Activated CD8-positive, alpha-beta memory T cell treated with anti-CD3 and anti-CD28 coated beads, Interleukin-2, amount 10 ng/mL, durations not matched to agents 7 days and 5 days (primary cell): ENCODE measurements around the gene MAD2L2. TPM values are rescaled to one million over a fixed set of nuclear protein-coding genes. Genes with fewer than 3 reads are reported as not detected.

Experiments used
- ATAC-seq: fragments of 150-1000 bp; cut with Tn5 transposase; one replicate; pipeline ENCODE4 v1.10.0; 2021; ENCODE audit warnings: moderate library complexity
- CTCF ChIA-PET: fragments of 350-600 bp; sonication (Branson Sonifier 250); formaldehyde crosslinking; loops from one replicate; lab custom pipeline; 2021; ENCODE audit warnings: antibody characterized with exemption; lab: Charles Lee
- DNase-seq: peaks from one replicate; pipeline ENCODE4 v3.0.0-alpha.2; 2020
- H3K27ac Mint-ChIP-seq: one replicate; pipeline ENCODE4 v1.8.0; 2021; ENCODE audit warnings: mild to moderate bottlenecking, mixed read lengths
- H3K27me3 Mint-ChIP-seq: one replicate; pipeline ENCODE4 v1.8.0; 2021; ENCODE audit warnings: mixed read lengths
- H3K36me3 Mint-ChIP-seq: one replicate; pipeline ENCODE4 v1.8.0; 2021; ENCODE audit warnings: mild to moderate bottlenecking, mixed read lengths
- H3K4me1 Mint-ChIP-seq: one replicate; pipeline ENCODE4 v1.8.0; 2021; ENCODE audit warnings: mixed read lengths
- H3K4me3 Mint-ChIP-seq: one replicate; pipeline ENCODE4 v1.8.0; 2021; ENCODE audit warnings: mild to moderate bottlenecking, moderate library complexity, mixed read lengths
- H3K9me3 Mint-ChIP-seq: one replicate; pipeline ENCODE4 v1.8.0; 2022; ENCODE audit warnings: low read depth, mixed read lengths
- total RNA-seq, 2 experiments: library from RNA; stranded (reverse); gene quantifications; one replicate each; pipeline ENCODE4 v1.2.3, GENCODE V29; 2021

The MAD2L2 gene
- total RNA-seq, 2 experiments from 2014 or later: 85.4 to 94.8 TPM

DNA sequence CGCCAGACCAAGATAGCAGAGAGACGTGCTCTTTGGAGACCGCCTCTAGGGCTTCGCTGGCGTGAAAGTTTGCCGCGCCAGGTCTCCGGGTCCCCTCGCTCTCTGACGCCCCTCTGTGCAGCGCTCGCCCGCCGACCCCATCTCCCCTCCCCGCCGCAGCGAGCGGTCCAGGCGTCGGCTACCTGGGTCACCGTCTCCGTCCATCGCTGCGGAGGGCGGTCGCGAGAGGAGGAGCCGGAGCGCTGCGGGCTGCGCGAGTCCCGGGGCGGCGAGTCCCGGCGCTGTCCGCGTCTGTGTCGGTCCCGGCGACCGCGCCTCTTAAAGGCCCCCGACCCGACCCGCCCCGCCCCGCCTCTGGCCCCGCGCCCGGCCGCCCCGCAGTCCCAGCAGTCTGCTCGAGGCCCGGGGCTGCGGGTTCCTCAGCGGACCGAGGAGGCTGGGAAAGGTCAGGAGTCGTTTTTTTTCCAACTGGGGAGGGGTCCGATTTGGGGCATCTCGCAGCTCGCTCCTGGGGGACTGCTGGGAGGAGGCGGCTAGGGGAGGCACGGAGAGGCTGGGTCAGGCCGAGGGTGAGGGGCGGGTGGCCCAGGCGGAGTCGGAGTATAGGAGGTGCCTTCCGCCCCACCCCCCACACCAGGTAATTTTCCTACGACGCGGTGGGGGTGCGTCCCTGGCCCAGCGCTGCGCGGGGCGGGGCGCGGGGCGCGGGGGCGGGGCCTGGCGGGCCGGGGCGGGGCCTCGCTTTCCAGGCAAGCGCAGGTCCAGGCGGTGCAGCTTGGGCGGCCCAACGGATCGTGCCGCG is 26.6 kb downstream of the MAD2L2 start, which contains the start of the genes FBXO2 and FBXO44:
FBXO2 (minus strand) TSS at position 293 of the 802 bp plus-strand sequence; CDS start at position 204, 89 bp downstream.
FBXO44 (plus strand) TSS at position 741 of the 802 bp plus-strand sequence. CDS start 959 bp downstream, outside the sequence.
- ATAC-seq (peak; percentile 79), DNase-seq (peak; percentile 61)
- Mint-ChIP-seq H3K27ac (no peak within 1 kb of the TSS), H3K36me3 (peaks cover 7% of the 10 kb centered on the region), H3K9me3 (no peaks in the 10 kb centered on the region), H3K4me1 (peaks cover 27% of the 10 kb centered on the region), H3K4me3 (peak within 1 kb of the TSS; percentile 63), H3K27me3 (peaks cover 3% of the 10 kb centered on the region)
- CTCF ChIA-PET: interaction anchor here (2.3 to 9.6 kb wide), 4 partner anchors 10 to 69 kb away, joined by 13 to 214 read pairs (median 64); partner anchors contain the start of gene FBXO6

DNA sequence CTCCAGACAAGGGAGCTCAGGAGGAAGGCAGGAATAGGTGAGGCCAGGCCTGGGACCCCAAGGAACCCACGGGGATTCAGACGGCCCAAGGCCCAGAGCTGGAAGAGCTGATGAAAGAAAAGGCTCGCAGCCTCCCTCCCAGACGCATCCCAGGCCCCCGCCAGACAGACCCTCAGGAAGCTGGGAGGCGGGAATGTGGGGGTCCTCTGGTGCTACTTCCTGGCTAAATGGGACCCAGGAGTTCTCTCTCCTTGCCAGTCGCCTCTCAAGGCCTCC is 27.1 kb downstream of the MAD2L2 start:
- no peak overlapping the region for H3K4me3 Mint-ChIP-seq
- no peak for ATAC-seq
- H3K4me1 Mint-ChIP-seq: peaks cover 31% of the 10 kb centered on the region
- H3K27me3 Mint-ChIP-seq: peaks cover 3% of the 10 kb centered on the region
- peaks cover 7% of the 10 kb centered on the region for H3K36me3 Mint-ChIP-seq
- no peaks in the 10 kb centered on the region for H3K9me3 Mint-ChIP-seq
- CTCF ChIA-PET: interaction anchor here (0.5 to 9.6 kb wide), 4 partner anchors 11 to 69 kb away, joined by 3 to 214 read pairs (median 62); partner anchors contain the start of gene FBXO6
- no peak overlapping the region for H3K27ac Mint-ChIP-seq
- no peak for DNase-seq

DNA sequence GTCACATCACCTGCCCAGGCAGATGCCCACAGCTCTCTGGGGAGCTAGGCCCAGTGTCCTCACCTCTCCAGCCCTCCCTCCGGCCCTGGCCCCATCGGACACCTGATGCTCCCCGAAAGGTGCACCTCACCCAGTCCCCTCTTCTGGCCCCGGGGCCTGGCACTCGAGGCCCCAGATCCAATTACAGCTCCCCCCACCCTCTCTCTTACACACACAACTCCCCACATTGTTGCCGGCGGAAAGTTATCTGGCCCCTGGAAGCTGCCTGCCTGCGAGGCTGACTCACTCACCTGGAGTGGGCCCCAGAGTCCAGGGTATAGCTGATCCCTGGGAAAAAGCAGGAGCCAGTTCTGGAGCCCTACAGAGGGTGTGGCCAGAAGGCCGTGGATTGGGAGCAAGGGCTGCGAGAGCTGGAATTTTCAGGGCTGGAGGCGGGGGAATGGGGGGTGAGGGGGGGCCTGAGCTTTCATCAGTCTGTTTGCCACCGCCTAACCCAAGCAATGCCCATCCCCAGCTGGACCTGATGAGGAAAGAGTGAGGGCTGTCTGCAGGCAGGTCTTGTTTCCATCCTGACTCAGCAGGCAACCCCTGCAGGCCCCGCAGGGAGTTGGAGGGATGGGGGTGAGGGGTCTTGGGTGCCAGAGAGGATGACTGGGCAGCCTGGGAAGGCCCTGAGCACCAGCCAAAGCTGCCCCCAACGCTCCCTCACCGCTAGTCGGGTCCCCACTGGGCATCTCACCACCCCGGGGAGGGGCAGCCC is 27.7 kb downstream of the MAD2L2 start:
- peak overlapping the region; percentile 27 for H3K4me3 Mint-ChIP-seq
- ATAC-seq: no peak
- CTCF ChIA-PET: interaction anchor here (0.5 to 9.6 kb wide), 5 partner anchors 11 to 153 kb away, joined by 3 to 214 read pairs (median 13); partner anchors contain the start of genes CLCN6 and FBXO6
- no peak for DNase-seq
- H3K36me3 Mint-ChIP-seq: peaks cover 7% of the 10 kb centered on the region
- no peaks in the 10 kb centered on the region for H3K9me3 Mint-ChIP-seq
- no peak overlapping the region for H3K27ac Mint-ChIP-seq
- H3K27me3 Mint-ChIP-seq: peaks cover 3% of the 10 kb centered on the region
- H3K4me1 Mint-ChIP-seq: peaks cover 33% of the 10 kb centered on the region

DNA sequence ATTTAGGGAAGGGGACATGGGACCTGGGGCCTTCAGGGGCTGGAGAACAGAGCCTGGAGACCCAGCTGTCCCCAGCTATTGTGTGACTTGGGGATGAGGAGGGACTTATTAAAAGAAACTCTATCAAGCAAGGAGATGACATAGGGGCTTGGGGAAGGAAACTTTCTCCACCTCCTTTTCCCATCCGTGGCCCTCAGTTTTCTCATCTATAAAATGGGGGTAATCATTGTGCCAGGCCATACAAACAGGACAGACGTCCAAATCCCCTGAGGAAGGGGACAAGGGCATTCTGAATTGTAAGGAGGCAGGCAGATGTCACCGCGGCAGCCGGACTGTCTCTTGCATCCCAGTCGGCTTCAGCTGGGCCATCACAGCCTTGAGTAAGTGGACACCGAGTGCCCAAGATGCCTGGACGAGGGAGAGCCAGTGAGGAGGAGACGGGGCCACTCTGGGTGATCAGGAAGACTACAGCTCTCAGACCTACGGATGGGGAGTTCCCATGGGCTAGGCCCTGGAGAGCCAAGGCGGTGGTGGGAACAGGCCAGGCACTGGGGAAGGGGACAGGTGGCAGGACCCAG is 28.7 kb downstream of the MAD2L2 start:
- H3K4me3 Mint-ChIP-seq: no peak overlapping the region
- CTCF ChIA-PET: interaction anchor here (0.5 to 9.6 kb wide), 6 partner anchors 10 to 264 kb away, joined by 3 to 214 read pairs (median 10); partner anchors contain the start of genes CLCN6, FBXO6 and MAD2L2
- H3K27me3 Mint-ChIP-seq: peaks cover 3% of the 10 kb centered on the region
- H3K9me3 Mint-ChIP-seq: no peaks in the 10 kb centered on the region
- ATAC-seq: no peak
- H3K36me3 Mint-ChIP-seq: peaks cover 4% of the 10 kb centered on the region
- peaks cover 33% of the 10 kb centered on the region for H3K4me1 Mint-ChIP-seq
- no peak overlapping the region for H3K27ac Mint-ChIP-seq
- no peak for DNase-seq

DNA sequence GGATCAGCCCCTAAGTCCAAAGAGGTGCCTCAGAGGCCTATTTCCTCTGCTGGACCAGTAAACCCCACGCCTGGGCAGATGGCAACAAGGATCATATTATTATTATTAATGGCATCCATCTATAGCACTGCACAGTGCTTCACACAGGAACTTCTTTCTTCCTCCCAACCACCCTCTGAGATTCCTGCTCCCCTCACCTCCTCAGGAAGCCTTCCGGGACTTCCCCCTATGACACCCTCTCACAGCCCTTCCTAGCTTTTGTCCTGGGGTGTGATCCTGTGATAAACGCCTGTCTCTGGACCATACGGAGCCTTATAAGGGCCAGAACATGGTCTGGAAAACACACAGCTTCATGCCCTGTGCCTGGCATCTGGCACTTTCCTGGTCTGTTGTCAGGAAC is 29.9 kb downstream of the MAD2L2 start:
- peak overlapping the region; percentile 63 for H3K27ac Mint-ChIP-seq
- no peak for DNase-seq

DNA sequence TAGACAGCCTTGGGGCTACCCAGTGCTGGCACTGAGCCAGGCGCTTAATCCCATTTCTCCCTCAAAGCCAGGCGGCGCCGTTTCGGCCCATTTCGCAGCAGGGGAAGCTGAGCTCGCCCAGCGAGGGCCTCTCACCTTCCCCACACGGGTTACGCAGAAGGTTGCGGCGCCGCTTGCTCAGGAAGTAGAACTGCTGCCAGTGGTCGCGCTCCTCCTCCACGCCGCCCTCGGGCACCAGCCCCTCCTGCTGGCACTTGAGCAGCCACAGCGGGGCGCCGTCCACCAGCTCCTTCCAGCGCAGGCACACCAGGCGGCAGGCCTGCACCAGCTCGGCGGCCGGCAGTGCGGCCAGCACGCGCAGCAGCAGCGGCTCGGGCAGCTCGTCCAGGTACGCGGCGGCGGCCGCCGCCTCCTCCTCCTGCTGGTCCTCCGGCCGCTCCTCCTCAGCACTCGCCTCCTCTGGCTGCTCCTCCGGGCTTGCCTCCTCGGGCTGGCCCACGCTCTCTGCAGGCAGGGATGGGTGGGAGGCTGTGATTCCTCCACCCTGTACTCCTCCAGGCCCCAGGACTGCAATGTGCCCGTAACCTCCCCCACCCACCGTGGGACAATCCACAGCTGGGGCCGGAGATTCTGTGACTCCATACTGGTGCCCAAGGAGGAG is 30.5 kb downstream of the MAD2L2 start:
- DNase-seq (peak; percentile 95), ATAC-seq (peak; percentile 83)
- H3K4me1 Mint-ChIP-seq: peaks cover 27% of the 10 kb centered on the region
- no peaks in the 10 kb centered on the region for H3K9me3 Mint-ChIP-seq
- H3K27me3 Mint-ChIP-seq: peaks cover 3% of the 10 kb centered on the region
- CTCF ChIA-PET: interaction anchor here (0.7 to 9.6 kb wide), 42 partner anchors 8 to 613 kb away, joined by 3 to 214 read pairs (median 4); partner anchors contain the start of genes AGTRAP, DISP3, DRAXIN and FBXO6
- H3K36me3 Mint-ChIP-seq: no peaks in the 10 kb centered on the region
- H3K27ac Mint-ChIP-seq: peak overlapping the region; percentile 63
- peak overlapping the region; percentile 63 for H3K4me3 Mint-ChIP-seq

More for the DNA sequence above, 29.9 kb downstream of the MAD2L2 start:
- Mint-ChIP-seq H3K9me3 (no peaks in the 10 kb centered on the region), H3K4me1 (peaks cover 33% of the 10 kb centered on the region), H3K27me3 (peaks cover 3% of the 10 kb centered on the region), H3K36me3 (no peaks in the 10 kb centered on the region), H3K4me3 (peak overlapping the region; percentile 63)
- CTCF ChIA-PET: interaction anchor here (0.7 to 9.6 kb wide), 38 partner anchors 8 to 613 kb away, joined by 3 to 214 read pairs (median 5); partner anchors contain the start of genes AGTRAP, DRAXIN, FBXO6 and MAD2L2
- no peak for ATAC-seq

DNA sequence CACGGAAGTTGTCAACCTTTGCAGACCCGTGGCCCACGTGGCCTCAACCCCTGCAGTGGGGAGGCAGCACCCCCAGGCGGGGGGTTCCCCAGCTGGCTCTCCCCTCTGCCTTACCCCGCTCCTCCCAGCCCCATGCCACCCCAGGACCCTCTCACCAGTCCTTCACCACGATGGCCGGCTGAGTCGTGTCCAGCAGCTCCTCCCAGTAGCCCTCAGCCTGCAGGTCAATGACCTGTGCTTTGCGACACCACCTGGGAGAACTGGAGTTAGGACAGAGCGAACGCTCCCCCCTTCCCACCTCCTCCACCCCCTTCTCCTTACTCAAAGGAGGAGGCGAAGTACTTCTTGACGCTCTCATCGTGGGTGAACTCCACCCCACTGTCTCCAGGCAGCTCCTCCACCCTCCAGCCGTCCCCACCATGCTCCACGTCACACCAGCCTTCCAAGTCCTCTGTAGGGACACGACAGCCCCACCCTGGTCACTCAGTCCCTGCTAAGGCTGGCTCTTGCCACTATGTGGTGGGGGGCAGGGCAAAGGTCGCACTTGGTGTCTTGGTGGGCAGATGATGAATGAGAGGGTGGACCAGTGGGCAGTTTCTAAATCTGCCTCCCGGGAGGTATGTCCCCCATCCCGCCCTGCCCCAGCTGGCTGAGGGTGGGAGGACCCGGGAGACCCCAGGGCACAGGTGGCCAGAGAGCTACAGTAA is 31.2 kb downstream of the MAD2L2 start:
- Mint-ChIP-seq H3K4me1 (peaks cover 24% of the 10 kb centered on the region), H3K27me3 (peaks cover 3% of the 10 kb centered on the region), H3K36me3 (no peaks in the 10 kb centered on the region), H3K27ac (peak overlapping the region; percentile 56), H3K4me3 (peak overlapping the region; percentile 24), H3K9me3 (no peaks in the 10 kb centered on the region)
- ATAC-seq (no peak), DNase-seq (no peak)
- CTCF ChIA-PET: interaction anchor here (0.6 to 9.6 kb wide), 46 partner anchors 8 to 1822 kb away, joined by 3 to 214 read pairs (median 4); partner anchors contain the start of genes AGTRAP, DISP3, DRAXIN and FBXO6

DNA sequence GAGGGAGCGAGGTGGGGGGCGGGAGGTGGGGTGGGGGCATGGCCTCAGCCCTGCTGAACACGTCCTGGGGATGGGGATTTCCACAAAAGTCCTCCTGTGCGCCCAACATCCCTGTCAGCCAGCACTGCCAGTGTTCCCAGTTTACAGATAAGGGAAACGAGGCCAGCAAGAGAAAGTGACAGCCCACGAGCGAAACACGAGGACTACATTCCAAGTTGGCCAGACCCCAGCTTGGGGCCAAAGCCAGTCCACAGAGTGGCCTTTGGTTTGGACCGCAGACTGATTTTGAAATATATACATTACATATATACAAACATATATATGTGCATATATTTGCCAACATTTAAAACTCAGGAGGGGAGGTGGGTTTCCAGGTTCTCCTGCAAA is 31.7 kb downstream of the MAD2L2 start:
- H3K4me1 Mint-ChIP-seq: peaks cover 24% of the 10 kb centered on the region
- H3K4me3 Mint-ChIP-seq: no peak overlapping the region
- no peaks in the 10 kb centered on the region for H3K9me3 Mint-ChIP-seq
- H3K27ac Mint-ChIP-seq: no peak overlapping the region
- no peak for ATAC-seq
- CTCF ChIA-PET: interaction anchor here (0.6 to 9.6 kb wide), 14 partner anchors 15 to 1822 kb away, joined by 3 to 214 read pairs (median 6); partner anchors contain the start of genes DISP3, FBXO6 and MTOR
- peaks cover 3% of the 10 kb centered on the region for H3K27me3 Mint-ChIP-seq
- no peaks in the 10 kb centered on the region for H3K36me3 Mint-ChIP-seq
- DNase-seq: no peak

DNA sequence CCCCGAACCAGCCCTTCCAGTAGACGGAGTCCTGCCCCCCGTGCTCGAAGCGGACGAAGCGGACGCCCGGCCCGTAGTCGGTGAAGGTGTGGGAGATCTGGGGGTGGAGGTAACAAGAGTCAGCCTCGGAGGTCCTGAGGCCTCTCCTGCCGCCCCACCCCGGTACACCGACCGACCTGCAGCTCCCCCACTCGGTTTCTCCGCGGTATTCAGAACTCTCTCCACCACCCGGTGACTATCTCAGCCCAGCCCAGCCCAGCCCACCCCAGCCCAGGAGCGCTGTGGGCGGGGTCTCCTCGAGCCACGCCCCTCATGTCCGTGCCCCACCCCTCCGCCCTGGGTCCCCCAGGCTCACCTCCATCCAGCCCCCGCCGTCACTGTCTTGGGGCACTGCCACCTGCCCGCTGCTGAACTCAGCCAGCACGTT is 32.2 kb downstream of the MAD2L2 start:
- Mint-ChIP-seq H3K4me1 (peaks cover 24% of the 10 kb centered on the region), H3K27ac (no peak overlapping the region), H3K36me3 (no peaks in the 10 kb centered on the region), H3K27me3 (peaks cover 3% of the 10 kb centered on the region), H3K4me3 (no peak overlapping the region), H3K9me3 (no peaks in the 10 kb centered on the region)
- DNase-seq (peak; percentile 54), ATAC-seq (peak; percentile 27)
- CTCF ChIA-PET: interaction anchor here (0.7 to 9.6 kb wide), 12 partner anchors 16 to 611 kb away, joined by 3 to 214 read pairs (median 6); partner anchors contain the start of genes DISP3, FBXO6 and MTOR

DNA sequence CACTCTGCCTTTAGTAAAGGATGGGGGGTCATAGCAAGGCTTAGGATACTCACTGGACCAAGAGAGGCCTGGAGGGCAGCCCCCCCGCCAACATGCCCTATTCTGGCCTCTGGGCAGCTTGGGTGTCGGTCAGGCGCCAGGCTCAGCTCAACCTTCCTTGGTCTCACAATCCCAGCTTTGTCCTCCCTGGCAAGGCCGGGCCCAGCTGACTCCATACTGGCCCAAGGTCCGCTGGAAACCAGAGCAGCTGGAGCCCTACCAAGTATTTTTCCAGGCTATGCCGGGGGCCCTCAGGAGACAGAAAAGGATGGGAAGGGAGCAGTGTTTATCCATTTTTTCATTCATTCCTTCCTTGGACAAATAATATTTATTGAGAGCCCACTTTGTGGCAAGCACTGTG is 32.9 kb downstream of the MAD2L2 start:
- H3K27ac Mint-ChIP-seq: no peak overlapping the region
- peaks cover 3% of the 10 kb centered on the region for H3K27me3 Mint-ChIP-seq
- H3K9me3 Mint-ChIP-seq: no peaks in the 10 kb centered on the region
- peaks cover 24% of the 10 kb centered on the region for H3K4me1 Mint-ChIP-seq
- no peak for DNase-seq
- no peaks in the 10 kb centered on the region for H3K36me3 Mint-ChIP-seq
- ATAC-seq: no peak
- no peak overlapping the region for H3K4me3 Mint-ChIP-seq
- CTCF ChIA-PET: interaction anchor here (1.5 to 9.6 kb wide), 6 partner anchors 16 to 610 kb away, joined by 5 to 214 read pairs (median 6); partner anchors contain the start of genes DISP3 and FBXO6

DNA sequence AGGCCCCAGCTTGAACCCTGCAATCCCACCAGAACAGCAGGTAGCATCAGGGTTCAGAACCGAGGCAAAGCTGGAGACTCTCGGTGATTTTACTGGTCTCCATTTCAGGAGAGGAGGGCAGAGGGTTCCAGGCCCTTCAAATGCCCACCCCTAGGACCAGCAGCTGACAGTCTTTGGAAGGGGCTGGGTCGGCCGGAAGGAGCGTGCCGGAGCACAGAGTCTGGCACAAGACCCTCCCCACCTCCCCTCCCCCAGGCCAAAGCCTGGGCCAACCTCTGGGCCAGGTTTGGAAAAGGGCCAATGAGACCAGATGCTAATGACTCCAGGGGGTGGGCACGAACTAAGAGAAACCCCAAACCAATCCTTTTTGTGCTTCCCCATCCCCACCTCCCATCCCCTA is 33.6 kb downstream of the MAD2L2 start:
- Mint-ChIP-seq H3K4me1 (peaks cover 24% of the 10 kb centered on the region), H3K27me3 (peaks cover 5% of the 10 kb centered on the region), H3K36me3 (no peaks in the 10 kb centered on the region), H3K9me3 (no peaks in the 10 kb centered on the region), H3K4me3 (no peak overlapping the region), H3K27ac (no peak overlapping the region)
- no peak for ATAC-seq
- CTCF ChIA-PET: interaction anchor here (0.6 to 9.6 kb wide), 4 partner anchors 17 to 609 kb away, joined by 3 to 214 read pairs (median 6); no protein-coding TSS in a partner anchor
- DNase-seq: no peak
